ENCODE results near the gene SYMPK.

DNA sequence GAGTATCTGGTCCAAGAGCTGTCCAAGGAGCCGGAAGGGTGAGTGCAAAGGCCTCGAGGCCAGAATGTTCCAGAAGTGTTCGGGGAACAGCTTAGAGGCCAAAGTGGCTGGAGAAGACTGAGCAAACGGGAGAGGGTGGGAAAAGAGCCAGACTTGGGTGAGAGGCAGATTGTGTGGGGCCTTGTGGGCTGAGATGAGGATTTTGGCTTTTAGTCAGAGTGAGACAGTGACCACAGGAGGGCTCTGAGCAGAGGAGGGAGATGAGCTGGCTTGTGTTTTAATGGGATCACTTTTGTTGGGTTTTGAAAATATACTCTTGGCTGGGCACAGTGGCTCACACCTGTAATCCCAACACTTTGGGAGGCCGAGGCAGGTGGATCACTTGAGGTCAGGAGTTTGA, 46.0 kb upstream of the SYMPK start:
- TF ChIP-seq, protein P1, sequence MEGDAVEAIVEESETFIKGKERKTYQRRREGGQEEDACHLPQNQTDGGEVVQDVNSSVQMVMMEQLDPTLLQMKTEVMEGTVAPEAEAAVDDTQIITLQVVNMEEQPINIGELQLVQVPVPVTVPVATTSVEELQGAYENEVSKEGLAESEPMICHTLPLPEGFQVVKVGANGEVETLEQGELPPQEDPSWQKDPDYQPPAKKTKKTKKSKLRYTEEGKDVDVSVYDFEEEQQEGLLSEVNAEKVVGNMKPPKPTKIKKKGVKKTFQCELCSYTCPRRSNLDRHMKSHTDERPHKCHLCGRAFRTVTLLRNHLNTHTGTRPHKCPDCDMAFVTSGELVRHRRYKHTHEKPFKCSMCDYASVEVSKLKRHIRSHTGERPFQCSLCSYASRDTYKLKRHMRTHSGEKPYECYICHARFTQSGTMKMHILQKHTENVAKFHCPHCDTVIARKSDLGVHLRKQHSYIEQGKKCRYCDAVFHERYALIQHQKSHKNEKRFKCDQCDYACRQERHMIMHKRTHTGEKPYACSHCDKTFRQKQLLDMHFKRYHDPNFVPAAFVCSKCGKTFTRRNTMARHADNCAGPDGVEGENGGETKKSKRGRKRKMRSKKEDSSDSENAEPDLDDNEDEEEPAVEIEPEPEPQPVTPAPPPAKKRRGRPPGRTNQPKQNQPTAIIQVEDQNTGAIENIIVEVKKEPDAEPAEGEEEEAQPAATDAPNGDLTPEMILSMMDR (IDR thresholded peaks at IDR 0.05), result no peak
- TF ChIP-seq POLR2A (IDR thresholded peaks at IDR 0.05), result no peak
